H1 (cell line): ENCODE measurements around the gene MYD88.

ENCODE experiments used
- CTCF ChIP-seq, 3 experiments: IDR thresholded peaks; 1 replicate in 2 of 3; 2 replicates in 1 of 3; pipeline versions ENCODE4 v1.5.1 to v1.6.1; 2011; ENCODE audit warnings: low read length in 3 of 3, mild to moderate bottlenecking in 3 of 3, inconsistent platforms in 2 of 3, low read depth in 1 of 3, moderate library complexity in 1 of 3; ENCODE audit not compliant: insufficient read depth in 1 of 3; ENCODE audit errors: control extremely low read depth in 1 of 3
- RAD21 ChIP-seq, 2 experiments: IDR thresholded peaks in 1 of 2; conservative IDR thresholded peaks in 1 of 2; 2 replicates each; pipeline ENCODE4 v1.6.1; 2011; ENCODE audit warnings: low read depth in 2 of 2, low read length in 2 of 2, improper control_type of control experiment in 1 of 2, inconsistent platforms in 1 of 2, mild to moderate bottlenecking in 1 of 2, moderate library complexity in 1 of 2

- TF ChIP-seq RAD21 (IDR thresholded peaks at IDR 0.05 in 1 of 2, conservative IDR thresholded peaks at IDR 0.05 in 1 of 2; ENCODE audit: low read depth in 2 of 2, low read length in 2 of 2) (peak; percentile 6 to 35; a peak in 1 of 4 replicates), CTCF (IDR thresholded peaks at IDR 0.05; ENCODE audit: control extremely low read depth in 1 of 3, insufficient read depth in 1 of 3, low read depth in 1 of 3, low read length in 3 of 3) (peak; percentile 30 to 45 (median 38); a peak in 3 of 4 replicates)
These were observed 12.5 kb downstream of the MYD88 start for GRCh38 chr3:38150780-38151528.
